Measurements from ENCODE around the gene TMEM169.

TMEM169 gene

GRCh38 chr2:216098421-216099334 is 17.0 kb downstream of the TMEM169 start:
- Histone ChIP-seq H3K4me3 (ENCODE audit: low read depth, low read length) (no peak overlapping the region), H3K36me3 (ENCODE audit: control insufficient read depth, insufficient read depth, low read length) (no peaks in the 10 kb centered on the region), H3K79me2 (no peaks in the 10 kb centered on the region), H2AFZ (no peak overlapping the region), H3K27ac (no peak overlapping the region), H3K9ac (no peak overlapping the region), H3K4me2 (ENCODE audit: low read length) (no peak overlapping the region), H3K9me3 (ENCODE audit: control insufficient read depth, low read length) (no peaks in the 10 kb centered on the region), H3K4me1 (no peaks in the 10 kb centered on the region), H3K27me3 (ENCODE audit: control insufficient read depth, insufficient read depth, low read length) (no peaks in the 10 kb centered on the region)
- TF ChIP-seq CTCF (IDR thresholded peaks at IDR 0.05), result no peak

GRCh38 chr2:216101109-216101508 is 19.4 kb downstream of the TMEM169 start:
- Histone ChIP-seq H3K27ac (no peak overlapping the region), H3K36me3 (ENCODE audit: control insufficient read depth, insufficient read depth, low read length) (no peaks in the 10 kb centered on the region), H3K27me3 (ENCODE audit: control insufficient read depth, insufficient read depth, low read length) (no peaks in the 10 kb centered on the region), H3K79me2 (no peaks in the 10 kb centered on the region), H3K9me3 (ENCODE audit: control insufficient read depth, low read length) (no peaks in the 10 kb centered on the region), H2AFZ (no peak overlapping the region), H3K4me3 (ENCODE audit: low read depth, low read length) (no peak overlapping the region), H3K4me2 (ENCODE audit: low read length) (no peak overlapping the region), H3K4me1 (no peaks in the 10 kb centered on the region), H3K9ac (no peak overlapping the region)
- TF ChIP-seq CTCF (IDR thresholded peaks at IDR 0.05), result no peak

- Histone ChIP-seq H3K27me3 (ENCODE audit: control insufficient read depth, insufficient read depth, low read length) (no peaks in the 10 kb centered on the region), H3K4me1 (no peaks in the 10 kb centered on the region), H3K9me3 (ENCODE audit: control insufficient read depth, low read length) (no peaks in the 10 kb centered on the region), H3K4me3 (ENCODE audit: low read depth, low read length) (no peak overlapping the region), H3K9ac (no peak overlapping the region), H3K79me2 (no peaks in the 10 kb centered on the region), H3K36me3 (ENCODE audit: control insufficient read depth, insufficient read depth, low read length) (no peaks in the 10 kb centered on the region), H3K27ac (no peak overlapping the region), H3K4me2 (ENCODE audit: low read length) (no peak overlapping the region), H2AFZ (no peak overlapping the region)
- no peak for TF ChIP-seq CTCF (IDR thresholded peaks at IDR 0.05)
Observed at GRCh38 chr2:216103213-216103612, 21.5 kb downstream of the TMEM169 start.

- Histone ChIP-seq H3K36me3 (ENCODE audit: control insufficient read depth, insufficient read depth, low read length) (no peaks in the 10 kb centered on the region), H3K9me3 (ENCODE audit: control insufficient read depth, low read length) (no peaks in the 10 kb centered on the region), H3K4me1 (no peaks in the 10 kb centered on the region), H3K4me2 (ENCODE audit: low read length) (no peak overlapping the region), H3K4me3 (ENCODE audit: low read depth, low read length) (no peak overlapping the region), H3K79me2 (peaks cover 2% of the 10 kb centered on the region), H3K27me3 (ENCODE audit: control insufficient read depth, insufficient read depth, low read length) (no peaks in the 10 kb centered on the region), H3K27ac (no peak overlapping the region), H3K9ac (no peak overlapping the region), H2AFZ (no peak overlapping the region)
- no peak for TF ChIP-seq CTCF (IDR thresholded peaks at IDR 0.05)
Observed at GRCh38 chr2:216104691-216105090, 23.0 kb downstream of the TMEM169 start.

- no peak for TF ChIP-seq CTCF (IDR thresholded peaks at IDR 0.05)
- H3K27me3 ChIP-seq (ENCODE audit: control insufficient read depth, insufficient read depth, low read length), result no peaks in the 10 kb centered on the region
- no peaks in the 10 kb centered on the region for H3K9me3 ChIP-seq (ENCODE audit: control insufficient read depth, low read length)
- H3K27ac ChIP-seq, result peak overlapping the region; percentile 68
- peaks cover 12% of the 10 kb centered on the region for H3K79me2 ChIP-seq
- H3K9ac ChIP-seq, result no peak overlapping the region
- peak overlapping the region; percentile 80 for H2AFZ ChIP-seq
- peak overlapping the region; percentile 14 for H3K4me3 ChIP-seq (ENCODE audit: low read depth, low read length)
- H3K36me3 ChIP-seq (ENCODE audit: control insufficient read depth, insufficient read depth, low read length), result no peaks in the 10 kb centered on the region
- peaks cover 8% of the 10 kb centered on the region for H3K4me1 ChIP-seq
- peak overlapping the region; percentile 51 for H3K4me2 ChIP-seq (ENCODE audit: low read length)
Observed at GRCh38 chr2:216107320-216107719, 25.6 kb downstream of the TMEM169 start.
